Parathyroid adenoma (tissue), 2 donors: ENCODE results near the gene ZNF248.
A peak's percentile ranks its signal among the peaks of the same experiment; 100 is the strongest.

Experiments
- H2AFZ ChIP-seq: fragments of 300-600 bp; sonication (generic); one replicate; pipeline ENCODE4 v1.7.0; 2017; ENCODE audit warnings: antibody characterized with exemption, mild to moderate bottlenecking
- H3K27ac ChIP-seq: fragments of 300-600 bp; sonication (generic); one replicate; pipeline ENCODE4 v1.7.0; 2017
- H3K27me3 ChIP-seq: fragments of 300-600 bp; sonication (generic); one replicate; pipeline ENCODE4 v1.7.0; 2017; ENCODE audit warnings: low read length; ENCODE audit not compliant: control insufficient read depth, insufficient read depth
- H3K36me3 ChIP-seq: fragments of 300-600 bp; sonication (generic); one replicate; pipeline ENCODE4 v1.7.0; 2017; ENCODE audit warnings: low read length; ENCODE audit not compliant: control insufficient read depth, insufficient read depth
- H3K4me1 ChIP-seq: fragments of 300-600 bp; sonication (generic); one replicate; pipeline ENCODE4 v1.7.0; 2017; ENCODE audit warnings: control low read depth
- H3K4me2 ChIP-seq: fragments of 300-600 bp; sonication (generic); one replicate; pipeline ENCODE4 v1.7.0; 2017; ENCODE audit warnings: low read length
- H3K4me3 ChIP-seq: fragments of 300-600 bp; sonication (generic); one replicate; pipeline ENCODE4 v1.7.0; 2017; ENCODE audit warnings: low read depth, low read length
- H3K79me2 ChIP-seq: fragments of 300-600 bp; sonication (generic); one replicate; pipeline ENCODE4 v1.7.0; 2017; ENCODE audit warnings: control low read depth
- H3K9ac ChIP-seq: fragments of 300-600 bp; sonication (generic); one replicate; pipeline ENCODE4 v1.7.0; 2017; ENCODE audit warnings: mild to moderate bottlenecking
- H3K9me3 ChIP-seq: fragments of 300-600 bp; sonication (generic); one replicate; pipeline ENCODE4 v1.7.0; 2017; ENCODE audit warnings: low read length; ENCODE audit not compliant: control insufficient read depth
- CTCF ChIP-seq: fragments of 300-600 bp; sonication (generic); IDR thresholded peaks from one replicate; pipeline ENCODE4 v1.7.0; 2017; ENCODE audit warnings: antibody characterized with exemption, mild to moderate bottlenecking
- donor health status: primary hyperparathyroidism.

The ZNF248 gene

GRCh38 chr10:37754538-37755323 is 102.7 kb downstream of the ZNF248 start:
- H3K27me3 ChIP-seq = no peaks in the 10 kb centered on the region
- TF ChIP-seq CTCF = peak; percentile 21
- H3K27ac ChIP-seq = no peak overlapping the region
- no peak overlapping the region for H3K4me2 ChIP-seq
- no peak overlapping the region for H3K9ac ChIP-seq
- no peaks in the 10 kb centered on the region for H3K9me3 ChIP-seq
- H3K4me3 ChIP-seq = no peak overlapping the region
- no peaks in the 10 kb centered on the region for H3K4me1 ChIP-seq
- H2AFZ ChIP-seq = no peak overlapping the region
- H3K79me2 ChIP-seq = no peaks in the 10 kb centered on the region
- H3K36me3 ChIP-seq = no peaks in the 10 kb centered on the region

- no peak for TF ChIP-seq CTCF
These were observed 105.0 kb downstream of the ZNF248 start for GRCh38 chr10:37752334-37752875.

GRCh38 chr10:37748170-37748569 is 109.2 kb downstream of the ZNF248 start:
- Histone ChIP-seq H3K36me3 (no peaks in the 10 kb centered on the region), H2AFZ (no peak overlapping the region), H3K27ac (no peak overlapping the region), H3K9ac (no peak overlapping the region), H3K4me2 (no peak overlapping the region), H3K79me2 (no peaks in the 10 kb centered on the region), H3K9me3 (no peaks in the 10 kb centered on the region), H3K4me3 (no peak overlapping the region), H3K27me3 (no peaks in the 10 kb centered on the region), H3K4me1 (no peaks in the 10 kb centered on the region)
- no peak for TF ChIP-seq CTCF

More at GRCh38 chr10:37752334-37752875, 105.0 kb downstream of the ZNF248 start:
- no peaks in the 10 kb centered on the region for H3K27me3 ChIP-seq
- H3K4me3 ChIP-seq = no peak overlapping the region
- no peaks in the 10 kb centered on the region for H3K36me3 ChIP-seq
- H3K79me2 ChIP-seq = no peaks in the 10 kb centered on the region
- no peak overlapping the region for H3K27ac ChIP-seq
- no peak overlapping the region for H2AFZ ChIP-seq
- H3K4me2 ChIP-seq = no peak overlapping the region
- H3K4me1 ChIP-seq = no peaks in the 10 kb centered on the region
- no peak overlapping the region for H3K9ac ChIP-seq
- H3K9me3 ChIP-seq = no peaks in the 10 kb centered on the region

GRCh38 chr10:37747081-37747480 is 110.3 kb downstream of the ZNF248 start:
- Histone ChIP-seq H3K27me3 (no peaks in the 10 kb centered on the region), H3K36me3 (no peaks in the 10 kb centered on the region), H3K4me1 (no peaks in the 10 kb centered on the region), H3K9me3 (no peaks in the 10 kb centered on the region), H3K4me2 (no peak overlapping the region), H3K79me2 (no peaks in the 10 kb centered on the region), H3K9ac (no peak overlapping the region), H3K4me3 (no peak overlapping the region), H3K27ac (no peak overlapping the region), H2AFZ (no peak overlapping the region)
- no peak for TF ChIP-seq CTCF

GRCh38 chr10:37741831-37742230 is 115.6 kb downstream of the ZNF248 start:
- Histone ChIP-seq H3K79me2 (no peaks in the 10 kb centered on the region), H3K4me1 (no peaks in the 10 kb centered on the region), H3K4me2 (no peak overlapping the region), H2AFZ (no peak overlapping the region), H3K9ac (no peak overlapping the region), H3K27ac (no peak overlapping the region), H3K36me3 (no peaks in the 10 kb centered on the region), H3K27me3 (no peaks in the 10 kb centered on the region), H3K4me3 (no peak overlapping the region), H3K9me3 (no peaks in the 10 kb centered on the region)
- TF ChIP-seq CTCF = no peak
